ENCODE measurements around the gene GLYATL1B. TPM values are rescaled to one million over a fixed set of nuclear protein-coding genes. Genes with fewer than 3 reads are reported as not detected.
A peak's percentile ranks its signal among the peaks of the same experiment; 100 is the strongest.
"Not testable (repeated sequence)": the region's sequence is repeated elsewhere in the genome, so short reads cannot be mapped to it uniquely, and the experiment has no call there.

GLYATL1B gene
- total RNA-seq, 2 donors from 2014 or later: not detected

- ATAC-seq (ENCODE audit: insufficient number of reproducible peaks, low FRiP score, low read depth): no peak
Measured at GRCh38 chr11:59097113-59097708, 11.1 kb downstream of the GLYATL1B start.

GRCh38 chr11:59097938-59098337 is 11.8 kb downstream of the GLYATL1B start:
- not testable (repeated sequence) for DNase-seq (ENCODE audit: low spot score); H3K4me3 ChIP-seq; H3K27ac ChIP-seq; H3K9me3 ChIP-seq; H3K27me3 ChIP-seq (replicated peaks; ENCODE audit: insufficient read depth); H3K36me3 ChIP-seq; ATAC-seq (ENCODE audit: insufficient number of reproducible peaks, low FRiP score, low read depth)
- peaks cover 0 to 13% of the 10 kb centered on the region in 2 donors for H3K4me1 ChIP-seq (ENCODE audit: control insufficient read depth in 1 of 2, low read depth in 2 of 2)

More at GRCh38 chr11:59097113-59097708, 11.1 kb downstream of the GLYATL1B start:
- Histone ChIP-seq H3K27ac (no peak overlapping the region), H3K4me1 (ENCODE audit: control insufficient read depth in 1 of 2, low read depth in 2 of 2) (peaks cover 0 to 9% of the 10 kb centered on the region in 2 donors), H3K9me3 (no peaks in the 10 kb centered on the region), H3K27me3 (replicated peaks; ENCODE audit: insufficient read depth) (no peaks in the 10 kb centered on the region), H3K4me3 (no peak overlapping the region), H3K36me3 (no peaks in the 10 kb centered on the region)
- DNase-seq (ENCODE audit: low spot score): no peak
- TF ChIP-seq CTCF (IDR thresholded peaks at IDR 0.05): peak; percentile 53

- no peak for ATAC-seq (ENCODE audit: insufficient number of reproducible peaks, low FRiP score, low read depth)
- H3K4me3 ChIP-seq: peak overlapping the region; percentile 68
- no peaks in the 10 kb centered on the region for H3K36me3 ChIP-seq
- TF ChIP-seq CTCF (IDR thresholded peaks at IDR 0.05): peak; percentile 20
- no peaks in the 10 kb centered on the region for H3K9me3 ChIP-seq
- H3K27me3 ChIP-seq (replicated peaks; ENCODE audit: insufficient read depth): no peaks in the 10 kb centered on the region
- DNase-seq (ENCODE audit: low spot score): peak; percentile 5
- H3K4me1 ChIP-seq (ENCODE audit: control insufficient read depth in 1 of 2, low read depth in 2 of 2): peaks cover 0 to 24% of the 10 kb centered on the region in 2 donors
- no peak overlapping the region for H3K27ac ChIP-seq
Measured at GRCh38 chr11:59102259-59102765, 16.2 kb downstream of the GLYATL1B start.

GRCh38 chr11:59106363-59107336 is 20.5 kb downstream of the GLYATL1B start, which contains the start of gene FAM111B:
Gene FAM111B (plus strand): TSS chr11:59107237. CDS start chr11:59109626, 2,389 bp downstream.
- Histone ChIP-seq H3K27me3 (replicated peaks; ENCODE audit: insufficient read depth) (no peaks in the 10 kb centered on the region), H3K36me3 (no peaks in the 10 kb centered on the region), H3K4me1 (ENCODE audit: control insufficient read depth in 1 of 2, low read depth in 2 of 2) (peaks cover 0 to 23% of the 10 kb centered on the region in 2 donors), H3K27ac (no peak within 1 kb of the TSS), H3K9me3 (no peaks in the 10 kb centered on the region), H3K4me3 (peak within 1 kb of the TSS; percentile 72)
- no peak for TF ChIP-seq CTCF (IDR thresholded peaks at IDR 0.05)
- peak; percentile 70 for ATAC-seq (ENCODE audit: insufficient number of reproducible peaks, low FRiP score, low read depth)
- DNase-seq (ENCODE audit: low spot score): peak; percentile 35

- H3K9me3 ChIP-seq; H3K36me3 ChIP-seq; ATAC-seq (ENCODE audit: insufficient number of reproducible peaks, low FRiP score, low read depth); H3K27me3 ChIP-seq (replicated peaks; ENCODE audit: insufficient read depth); H3K27ac ChIP-seq; DNase-seq (ENCODE audit: low spot score): not testable (repeated sequence)
- H3K4me3 ChIP-seq: peak overlapping the region; percentile 72
- peaks cover 0 to 13% of the 10 kb centered on the region in 2 donors for H3K4me1 ChIP-seq (ENCODE audit: control insufficient read depth in 1 of 2, low read depth in 2 of 2)
Measured at GRCh38 chr11:59107721-59108120, 21.6 kb downstream of the GLYATL1B start.

GRCh38 chr11:59112494-59112893 is 26.4 kb downstream of the GLYATL1B start:
- Histone ChIP-seq H3K9me3 (peaks cover under 1% of the 10 kb centered on the region), H3K4me3 (no peak overlapping the region), H3K4me1 (ENCODE audit: control insufficient read depth in 1 of 2, low read depth in 2 of 2) (peaks cover 0 to under 1% of the 10 kb centered on the region in 2 donors), H3K27ac (no peak overlapping the region), H3K36me3 (no peaks in the 10 kb centered on the region), H3K27me3 (replicated peaks; ENCODE audit: insufficient read depth) (no peaks in the 10 kb centered on the region)
- ATAC-seq (ENCODE audit: insufficient number of reproducible peaks, low FRiP score, low read depth) (no peak), DNase-seq (ENCODE audit: low spot score) (no peak)
- TF ChIP-seq CTCF (IDR thresholded peaks at IDR 0.05): no peak

Data from thoracic aorta (tissue), 2 donors.